H9 (cell line): ENCODE measurements around the gene PHACTR4. TPM values are rescaled to one million over a fixed set of nuclear protein-coding genes. Genes with fewer than 3 reads are reported as not detected.

Experiments
- DNase-seq: peaks from one replicate; pipeline ENCODE4 v3.0.0-alpha.2; 2017
- H2AFZ ChIP-seq: one replicate; pipeline ENCODE4 v1.6.1; 2013; ENCODE audit warnings: mild to moderate bottlenecking, low read length, control low read depth, moderate library complexity
- H2AK5ac ChIP-seq: 2 replicates; pipeline ENCODE4 v1.6.1; 2013; ENCODE audit warnings: low read length, control low read depth, mixed read lengths; ENCODE audit not compliant: insufficient read length
- H2BK120ac ChIP-seq: one replicate; pipeline ENCODE4 v1.6.1; 2013; ENCODE audit warnings: low read depth, mild to moderate bottlenecking, low read length, control low read depth, inconsistent platforms; ENCODE audit not compliant: poor library complexity, severe bottlenecking
- H2BK12ac ChIP-seq: 2 replicates; pipeline ENCODE4 v1.6.1; 2013; ENCODE audit warnings: low read length, control low read depth, mixed read lengths, low read depth; ENCODE audit not compliant: insufficient read length
- H2BK15ac ChIP-seq: 2 replicates; pipeline ENCODE4 v1.6.1; 2013; ENCODE audit warnings: low read depth, low read length, control low read depth
- H2BK20ac ChIP-seq: one replicate; pipeline ENCODE4 v1.6.1; 2013; ENCODE audit warnings: low read depth, mild to moderate bottlenecking, low read length, control low read depth, inconsistent platforms; ENCODE audit not compliant: poor library complexity, severe bottlenecking
- H2BK5ac ChIP-seq: 2 replicates; pipeline ENCODE4 v1.6.1; 2013; ENCODE audit warnings: low read length, control low read depth, mixed read lengths; ENCODE audit not compliant: insufficient read length
- H3K14ac ChIP-seq: 2 replicates; pipeline ENCODE4 v1.6.1; 2013; ENCODE audit warnings: low read length, control low read depth; ENCODE audit not compliant: insufficient read depth
- H3K18ac ChIP-seq: 2 replicates; pipeline ENCODE4 v1.6.1; 2013; ENCODE audit warnings: low read depth, mild to moderate bottlenecking, mixed read lengths, low read length, control low read depth; ENCODE audit not compliant: insufficient read length
- H3K23ac ChIP-seq: 2 replicates; pipeline ENCODE4 v1.6.1; 2013; ENCODE audit warnings: low read length, control low read depth, mixed read lengths, low read depth; ENCODE audit not compliant: insufficient read length
- H3K23me2 ChIP-seq: 2 replicates; pipeline ENCODE4 v1.6.1; 2013; ENCODE audit warnings: low read depth, mild to moderate bottlenecking, mixed read lengths, low read length, control low read depth; ENCODE audit not compliant: insufficient read length, poor library complexity, severe bottlenecking
- H3K27ac ChIP-seq: 2 replicates; pipeline ENCODE4 v1.5.1; 2013; ENCODE audit warnings: low read length, control low read depth, mixed read lengths, low read depth; ENCODE audit not compliant: insufficient read length
- H3K27me3 ChIP-seq: 2 replicates; pipeline ENCODE4 v1.6.1; 2013; ENCODE audit warnings: low read length, control low read depth, inconsistent platforms; ENCODE audit not compliant: insufficient read depth
- H3K4ac ChIP-seq: 2 replicates; pipeline ENCODE4 v1.6.1; 2013; ENCODE audit warnings: low read depth, mild to moderate bottlenecking, control low read depth, inconsistent platforms, low read length, moderate library complexity
- H3K4me1 ChIP-seq: 2 replicates; pipeline ENCODE4 v1.6.1; 2013; ENCODE audit warnings: low read length, control low read depth, inconsistent platforms; ENCODE audit not compliant: insufficient read depth
- H3K4me2 ChIP-seq: 2 replicates; pipeline ENCODE4 v1.6.1; 2013; ENCODE audit warnings: low read length, control low read depth, mixed read lengths; ENCODE audit not compliant: insufficient read length, insufficient read depth
- H3K56ac ChIP-seq: 2 replicates; pipeline ENCODE4 v1.6.1; 2013; ENCODE audit warnings: low read depth, mild to moderate bottlenecking, mixed read lengths, low read length, control low read depth; ENCODE audit not compliant: insufficient read length
- H3K79me1 ChIP-seq: 2 replicates; pipeline ENCODE4 v1.6.1; 2013; ENCODE audit warnings: low read depth, mild to moderate bottlenecking, moderate library complexity, low read length, control low read depth, inconsistent platforms; ENCODE audit not compliant: insufficient read depth, poor library complexity, severe bottlenecking
- H3K79me2 ChIP-seq: 2 replicates; pipeline ENCODE4 v1.6.1; 2013; ENCODE audit warnings: low read length, control low read depth, inconsistent platforms; ENCODE audit not compliant: insufficient read depth
- H3K9ac ChIP-seq: 2 replicates; pipeline ENCODE4 v1.6.1; 2013; ENCODE audit warnings: low read length, control low read depth, mixed read lengths; ENCODE audit not compliant: insufficient read length; ENCODE audit errors: extremely low read depth
- H3K9me3 ChIP-seq: one replicate; pipeline ENCODE4 v1.6.1; 2013; ENCODE audit warnings: low read depth, low read length, inconsistent platforms; ENCODE audit not compliant: control insufficient read depth
- H3T11ph ChIP-seq: one replicate; pipeline ENCODE4 v1.6.1; 2013; ENCODE audit warnings: mild to moderate bottlenecking, low read length, control low read depth, inconsistent platforms
- H4K20me1 ChIP-seq: one replicate; pipeline ENCODE4 v1.6.1; 2013; ENCODE audit not compliant: control insufficient read depth, insufficient read length, insufficient read depth
- H4K5ac ChIP-seq: 2 replicates; pipeline ENCODE4 v1.6.1; 2013; ENCODE audit warnings: low read depth, mild to moderate bottlenecking, mixed read lengths, low read length, control low read depth; ENCODE audit not compliant: insufficient read length
- H4K8ac ChIP-seq: replicated peaks from 2 replicates; pipeline ENCODE4 v1.6.1; 2013; ENCODE audit warnings: low read length, control low read depth, mixed read lengths, low read depth; ENCODE audit not compliant: insufficient read length
- H4K91ac ChIP-seq: 2 replicates; pipeline ENCODE4 v1.6.1; 2013; ENCODE audit warnings: low read depth, mild to moderate bottlenecking, moderate library complexity, mixed read lengths, low read length, control low read depth; ENCODE audit not compliant: insufficient read length
- H3K27ac Mint-ChIP-seq, 3 experiments: 2 replicates in 2 of 3; 3 replicates in 1 of 3; pipeline ENCODE4 v1.8.0; 2020 to 2021; ENCODE audit warnings: mixed read lengths in 3 of 3, mild to moderate bottlenecking in 1 of 3, moderate library complexity in 1 of 3
- H3K27me3 Mint-ChIP-seq: 2 replicates; pipeline ENCODE4 v1.8.0; 2021; ENCODE audit warnings: low read depth, mild to moderate bottlenecking, moderate library complexity, mixed read lengths
- H3K36me3 Mint-ChIP-seq, 3 experiments: 2 replicates in 2 of 3; 3 replicates in 1 of 3; pipeline ENCODE4 v1.8.0; 2020 to 2021; ENCODE audit warnings: low read depth in 3 of 3, mixed read lengths in 3 of 3; ENCODE audit not compliant: insufficient read depth in 1 of 3
- H3K4me1 Mint-ChIP-seq, 2 experiments: 2 replicates each; pipeline ENCODE4 v1.8.0; 2020; ENCODE audit warnings: mixed read lengths in 2 of 2
- H3K4me3 Mint-ChIP-seq, 2 experiments: 2 replicates in 1 of 2; 3 replicates in 1 of 2; pipeline ENCODE4 v1.8.0; 2020 to 2021; ENCODE audit warnings: mild to moderate bottlenecking in 2 of 2, mixed read lengths in 2 of 2, moderate library complexity in 1 of 2
- H3K9me3 Mint-ChIP-seq, 2 experiments: 2 replicates in 1 of 2; 3 replicates in 1 of 2; pipeline ENCODE4 v1.8.0; 2020; ENCODE audit warnings: mild to moderate bottlenecking in 2 of 2, mixed read lengths in 2 of 2, moderate library complexity in 1 of 2
- WGBS: extraction: QIAGEN DNeasy Blood & Tissue Kit; methylation state at CpG from one replicate; pipeline ENCODE4 v1.1.7; 2013; ENCODE audit warnings: missing lambda C conversion rate, low lambda C conversion rate, mixed read lengths; ENCODE audit not compliant: insufficient read length; ENCODE audit errors: extremely low coverage; 5-methylcytosine and 5-hydroxymethylcytosine counted together
- total RNA-seq: library from RNA; stranded (reverse); gene quantifications from 2 replicates; pipeline ENCODE4 v1.2.1, GENCODE V29; 2021
- TF ChIP-seq, protein P1 (sequence below): fragments of 200-600 bp; sonication (generic); conservative IDR thresholded peaks from 3 replicates; pipeline ENCODE4 v1.8.0; 2021; ENCODE audit warnings: antibody characterized with exemption, mild to moderate bottlenecking

The PHACTR4 gene
- total RNA-seq, 1 experiment from 2014 or later = 54.0 TPM

DNA sequence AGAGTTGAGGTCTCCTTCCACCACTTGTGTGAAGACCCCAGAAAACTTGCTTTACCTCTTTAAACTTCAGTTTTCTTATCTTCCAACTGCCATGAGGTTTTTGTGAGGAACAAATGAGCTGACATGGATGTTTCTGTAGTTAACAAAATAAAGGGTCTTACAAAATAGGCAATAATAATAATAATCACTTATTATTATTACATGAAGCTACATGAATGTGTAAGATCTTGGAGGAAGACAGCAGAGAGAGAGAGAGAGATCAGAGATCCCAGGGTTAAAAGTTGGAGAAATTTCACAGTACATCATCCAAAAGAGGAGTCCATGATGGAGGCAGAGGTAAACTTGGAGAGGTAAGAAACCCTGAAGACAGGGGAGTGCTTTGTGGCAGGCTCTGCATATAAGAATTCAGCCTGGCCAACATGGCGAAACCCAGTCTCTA lies 147.0 kb downstream of the PHACTR4 start:
- Histone ChIP-seq H4K5ac (no peak overlapping the region), H2BK120ac (no peak overlapping the region), H3K79me1 (no peaks in the 10 kb centered on the region), H2BK5ac (no peak overlapping the region), H3T11ph (no peak overlapping the region), H3K18ac (no peak overlapping the region), H4K91ac (no peak overlapping the region), H3K14ac (no peak overlapping the region), H2BK12ac (no peak overlapping the region), H2BK20ac (no peak overlapping the region), H2AK5ac (no peak overlapping the region), H4K8ac (no peak overlapping the region), H3K79me2 (peaks cover 13% of the 10 kb centered on the region; the same call in 1 of the 2 replicates), H3K4me1 (peaks cover 7% of the 10 kb centered on the region), H3K27ac (no peak overlapping the region), H3K56ac (no peak overlapping the region), H3K27me3 (no peaks in the 10 kb centered on the region), H2BK15ac (no peak overlapping the region), H3K9me3 (no peaks in the 10 kb centered on the region), H4K20me1 (no peaks in the 10 kb centered on the region), H3K23me2 (peaks cover 8% of the 10 kb centered on the region), H3K9ac (no peak overlapping the region), H3K4ac (no peak overlapping the region), H3K4me2 (no peak overlapping the region), H3K23ac (no peak overlapping the region), H2AFZ (no peak overlapping the region)
- Mint-ChIP-seq H3K4me1 (peaks cover 22 to 32% of the 10 kb centered on the region in 2 experiments), H3K9me3 (0 out of 5 replicates have a peak, but pooled peaks cover 0 to 3% of the 10 kb centered on the region in 2 experiments), H3K27ac (peak overlapping the region in 2 of 3 experiments; percentile 73 to 87; a peak in 4 of 7 replicates), H3K27me3 (peaks cover 12% of the 10 kb centered on the region), H3K4me3 (peak overlapping the region; percentile 7 to 74; a peak in 2 of 5 replicates), H3K36me3 (peaks cover 18 to 32% (median 26%) of the 10 kb centered on the region in 3 experiments)
- no CpG with 5 or more reads among the region's 1 CpG for WGBS
- TF ChIP-seq, protein P1, sequence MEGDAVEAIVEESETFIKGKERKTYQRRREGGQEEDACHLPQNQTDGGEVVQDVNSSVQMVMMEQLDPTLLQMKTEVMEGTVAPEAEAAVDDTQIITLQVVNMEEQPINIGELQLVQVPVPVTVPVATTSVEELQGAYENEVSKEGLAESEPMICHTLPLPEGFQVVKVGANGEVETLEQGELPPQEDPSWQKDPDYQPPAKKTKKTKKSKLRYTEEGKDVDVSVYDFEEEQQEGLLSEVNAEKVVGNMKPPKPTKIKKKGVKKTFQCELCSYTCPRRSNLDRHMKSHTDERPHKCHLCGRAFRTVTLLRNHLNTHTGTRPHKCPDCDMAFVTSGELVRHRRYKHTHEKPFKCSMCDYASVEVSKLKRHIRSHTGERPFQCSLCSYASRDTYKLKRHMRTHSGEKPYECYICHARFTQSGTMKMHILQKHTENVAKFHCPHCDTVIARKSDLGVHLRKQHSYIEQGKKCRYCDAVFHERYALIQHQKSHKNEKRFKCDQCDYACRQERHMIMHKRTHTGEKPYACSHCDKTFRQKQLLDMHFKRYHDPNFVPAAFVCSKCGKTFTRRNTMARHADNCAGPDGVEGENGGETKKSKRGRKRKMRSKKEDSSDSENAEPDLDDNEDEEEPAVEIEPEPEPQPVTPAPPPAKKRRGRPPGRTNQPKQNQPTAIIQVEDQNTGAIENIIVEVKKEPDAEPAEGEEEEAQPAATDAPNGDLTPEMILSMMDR = no peak
- DNase-seq = no peak
